Muscle layer of colon (tissue), 2 donors: Measurements from ENCODE around the gene FOXN3.

ENCODE experiments used
- H3K27ac ChIP-seq: one replicate; pipeline ENCODE4 v1.7.0; 2013; ENCODE audit warnings: low read depth, mild to moderate bottlenecking, low read length, moderate library complexity
- H3K27me3 ChIP-seq, 2 donors: one replicate each; pipeline ENCODE4 v1.7.0; 2013; ENCODE audit warnings: low read length in 2 of 2, mild to moderate bottlenecking in 2 of 2; ENCODE audit not compliant: insufficient read depth in 2 of 2, control insufficient read depth in 1 of 2
- H3K36me3 ChIP-seq: one replicate; pipeline ENCODE4 v1.7.0; 2013; ENCODE audit warnings: mild to moderate bottlenecking, low read length; ENCODE audit not compliant: insufficient read depth
- H3K4me1 ChIP-seq: one replicate; pipeline ENCODE4 v1.7.0; 2013; ENCODE audit warnings: mild to moderate bottlenecking, low read length; ENCODE audit not compliant: insufficient read depth
- H3K4me3 ChIP-seq, 2 donors: one replicate each; pipeline ENCODE4 v1.7.0; 2013; ENCODE audit warnings: low read length in 2 of 2, low read depth in 1 of 2, mild to moderate bottlenecking in 1 of 2, moderate library complexity in 1 of 2
- H3K9ac ChIP-seq: one replicate; pipeline ENCODE4 v1.7.0; 2013; ENCODE audit warnings: low read length
- H3K9me3 ChIP-seq: one replicate; pipeline ENCODE4 v1.7.0; 2013; ENCODE audit warnings: mild to moderate bottlenecking, low read length
- donor health status: abdominal sarcoma.
- donor health status: Adenocarcinoma of cecum.

The FOXN3 gene

GRCh38 chr14:89134640-89135039 is 282.4 kb downstream of the FOXN3 start:
- no peaks in the 10 kb centered on the region for H3K27me3 ChIP-seq
- no peaks in the 10 kb centered on the region for H3K9me3 ChIP-seq
- no peak overlapping the region for H3K9ac ChIP-seq
- no peaks in the 10 kb centered on the region for H3K4me1 ChIP-seq
- no peak overlapping the region for H3K4me3 ChIP-seq
- H3K27ac ChIP-seq: no peak overlapping the region
- H3K36me3 ChIP-seq: no peaks in the 10 kb centered on the region

- no peak overlapping the region for H3K27ac ChIP-seq
These were observed 285.9 kb downstream of the FOXN3 start for GRCh38 chr14:89131004-89131750.

GRCh38 chr14:89129570-89129969 is 287.5 kb downstream of the FOXN3 start:
- Histone ChIP-seq H3K9me3 (no peaks in the 10 kb centered on the region), H3K4me3 (no peak overlapping the region), H3K9ac (no peak overlapping the region), H3K27ac (no peak overlapping the region), H3K36me3 (no peaks in the 10 kb centered on the region), H3K27me3 (no peaks in the 10 kb centered on the region), H3K4me1 (no peaks in the 10 kb centered on the region)

More at GRCh38 chr14:89131004-89131750, 285.9 kb downstream of the FOXN3 start:
- H3K9ac ChIP-seq: no peak overlapping the region
- no peaks in the 10 kb centered on the region for H3K9me3 ChIP-seq
- no peaks in the 10 kb centered on the region for H3K27me3 ChIP-seq
- no peak overlapping the region for H3K4me3 ChIP-seq
- no peaks in the 10 kb centered on the region for H3K4me1 ChIP-seq
- H3K36me3 ChIP-seq: no peaks in the 10 kb centered on the region

GRCh38 chr14:89128311-89129026 is 288.6 kb downstream of the FOXN3 start:
- Histone ChIP-seq H3K4me3 (no peak overlapping the region), H3K27me3 (no peaks in the 10 kb centered on the region), H3K27ac (no peak overlapping the region), H3K4me1 (no peaks in the 10 kb centered on the region), H3K36me3 (no peaks in the 10 kb centered on the region), H3K9me3 (no peaks in the 10 kb centered on the region), H3K9ac (no peak overlapping the region)

GRCh38 chr14:89126461-89126860 is 290.6 kb downstream of the FOXN3 start:
- Histone ChIP-seq H3K27ac (no peak overlapping the region), H3K4me1 (no peaks in the 10 kb centered on the region), H3K9ac (no peak overlapping the region), H3K27me3 (no peaks in the 10 kb centered on the region), H3K36me3 (no peaks in the 10 kb centered on the region), H3K4me3 (no peak overlapping the region), H3K9me3 (no peaks in the 10 kb centered on the region)

GRCh38 chr14:89125216-89125615 is 291.8 kb downstream of the FOXN3 start:
- Histone ChIP-seq H3K9me3 (no peaks in the 10 kb centered on the region), H3K27ac (no peak overlapping the region), H3K4me3 (no peak overlapping the region), H3K27me3 (no peaks in the 10 kb centered on the region), H3K4me1 (no peaks in the 10 kb centered on the region), H3K9ac (no peak overlapping the region), H3K36me3 (no peaks in the 10 kb centered on the region)

GRCh38 chr14:89123851-89124250 is 293.2 kb downstream of the FOXN3 start:
- no peaks in the 10 kb centered on the region for H3K9me3 ChIP-seq
- no peak overlapping the region for H3K4me3 ChIP-seq
- H3K27me3 ChIP-seq: no peaks in the 10 kb centered on the region
- H3K9ac ChIP-seq: no peak overlapping the region
- no peaks in the 10 kb centered on the region for H3K36me3 ChIP-seq
- H3K4me1 ChIP-seq: no peaks in the 10 kb centered on the region
- H3K27ac ChIP-seq: no peak overlapping the region

- Histone ChIP-seq H3K27me3 (no peaks in the 10 kb centered on the region), H3K9me3 (no peaks in the 10 kb centered on the region), H3K36me3 (no peaks in the 10 kb centered on the region), H3K4me1 (no peaks in the 10 kb centered on the region), H3K9ac (no peak overlapping the region), H3K27ac (no peak overlapping the region), H3K4me3 (no peak overlapping the region)
These were observed 293.8 kb downstream of the FOXN3 start for GRCh38 chr14:89123215-89123614.

GRCh38 chr14:89121968-89122620 is 294.9 kb downstream of the FOXN3 start:
- Histone ChIP-seq H3K4me3 (no peak overlapping the region), H3K9me3 (no peaks in the 10 kb centered on the region), H3K27ac (no peak overlapping the region), H3K4me1 (no peaks in the 10 kb centered on the region), H3K36me3 (no peaks in the 10 kb centered on the region), H3K9ac (no peak overlapping the region), H3K27me3 (no peaks in the 10 kb centered on the region)

- Histone ChIP-seq H3K27ac (no peak overlapping the region), H3K9me3 (no peaks in the 10 kb centered on the region), H3K4me1 (no peaks in the 10 kb centered on the region), H3K36me3 (no peaks in the 10 kb centered on the region), H3K4me3 (no peak overlapping the region), H3K9ac (no peak overlapping the region), H3K27me3 (no peaks in the 10 kb centered on the region)
These were observed 300.0 kb downstream of the FOXN3 start for GRCh38 chr14:89117012-89117411.

GRCh38 chr14:89114109-89114508 is 302.9 kb downstream of the FOXN3 start:
- Histone ChIP-seq H3K4me3 (no peak overlapping the region), H3K9me3 (no peaks in the 10 kb centered on the region), H3K27me3 (no peaks in the 10 kb centered on the region), H3K27ac (no peak overlapping the region), H3K36me3 (no peaks in the 10 kb centered on the region), H3K4me1 (no peaks in the 10 kb centered on the region), H3K9ac (no peak overlapping the region)
